ENCODE results near the gene CYP17A1.

DNA sequence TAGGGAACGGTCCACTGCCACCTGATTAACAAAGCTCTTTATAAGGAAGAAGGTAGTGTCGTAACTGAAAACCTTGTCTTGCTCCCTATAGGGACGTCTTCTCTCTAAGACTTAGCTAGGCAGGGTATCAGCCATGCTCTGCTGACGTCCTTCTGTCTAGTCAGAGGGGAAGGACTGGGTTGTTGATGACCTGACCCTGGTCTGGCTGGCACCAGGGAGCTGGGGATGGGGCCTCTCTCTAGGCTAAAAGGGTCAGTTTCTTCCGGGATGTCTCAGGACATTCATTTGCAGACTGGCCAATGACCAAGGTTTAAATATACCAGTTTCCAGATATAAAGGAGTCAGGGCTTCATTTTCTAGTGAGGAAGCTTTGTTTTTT lies 9.6 kb downstream of the CYP17A1 start:
- TF ChIP-seq, protein P1, sequence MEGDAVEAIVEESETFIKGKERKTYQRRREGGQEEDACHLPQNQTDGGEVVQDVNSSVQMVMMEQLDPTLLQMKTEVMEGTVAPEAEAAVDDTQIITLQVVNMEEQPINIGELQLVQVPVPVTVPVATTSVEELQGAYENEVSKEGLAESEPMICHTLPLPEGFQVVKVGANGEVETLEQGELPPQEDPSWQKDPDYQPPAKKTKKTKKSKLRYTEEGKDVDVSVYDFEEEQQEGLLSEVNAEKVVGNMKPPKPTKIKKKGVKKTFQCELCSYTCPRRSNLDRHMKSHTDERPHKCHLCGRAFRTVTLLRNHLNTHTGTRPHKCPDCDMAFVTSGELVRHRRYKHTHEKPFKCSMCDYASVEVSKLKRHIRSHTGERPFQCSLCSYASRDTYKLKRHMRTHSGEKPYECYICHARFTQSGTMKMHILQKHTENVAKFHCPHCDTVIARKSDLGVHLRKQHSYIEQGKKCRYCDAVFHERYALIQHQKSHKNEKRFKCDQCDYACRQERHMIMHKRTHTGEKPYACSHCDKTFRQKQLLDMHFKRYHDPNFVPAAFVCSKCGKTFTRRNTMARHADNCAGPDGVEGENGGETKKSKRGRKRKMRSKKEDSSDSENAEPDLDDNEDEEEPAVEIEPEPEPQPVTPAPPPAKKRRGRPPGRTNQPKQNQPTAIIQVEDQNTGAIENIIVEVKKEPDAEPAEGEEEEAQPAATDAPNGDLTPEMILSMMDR (IDR thresholded peaks at IDR 0.05): no peak
- TF ChIP-seq EP300 (IDR thresholded peaks at IDR 0.05): no peak

Measured in ovary (tissue), 3 donors.